ENCODE measurements around the gene INSYN2B. TPM values are rescaled to one million over a fixed set of nuclear protein-coding genes. Genes with fewer than 3 reads are reported as not detected.

INSYN2B gene
- total RNA-seq, 1 experiment from 2014 or later = 10.8 TPM

DNA sequence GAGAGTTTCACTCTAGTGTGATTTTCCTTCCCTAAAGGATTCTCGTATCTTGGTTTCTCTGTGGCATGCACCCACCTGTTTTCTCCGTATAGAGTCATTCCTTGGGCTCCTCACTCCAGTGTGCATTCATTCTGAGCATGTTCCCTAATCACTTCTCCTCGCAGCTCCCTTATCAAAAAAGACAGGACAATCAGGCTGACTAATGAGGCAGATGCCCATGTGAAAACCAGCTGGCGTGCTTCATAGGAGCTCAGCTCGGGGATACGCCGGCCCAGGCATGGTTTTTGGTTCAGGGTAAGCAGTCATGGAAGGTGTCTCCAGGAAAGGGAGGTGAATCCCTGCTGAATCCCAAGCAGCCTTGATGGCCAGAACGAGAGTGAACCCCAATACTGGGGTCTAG, 41.2 kb upstream of the INSYN2B start:
- ChIA-PET POLR2A (ENCODE audit: low non-redundant PET) (no interaction called here), CTCF (no interaction called here)
- TF ChIP-seq CTCF (conservative IDR thresholded peaks at IDR 0.05; ENCODE audit: low read depth, low read length) (no peak), EZH2 (IDR thresholded peaks at IDR 0.05; ENCODE audit: borderline replicate concordance, low read depth, low read length, poor library complexity, severe bottlenecking) (no peak)
- Histone ChIP-seq H3K27me3 (replicated peaks; ENCODE audit: insufficient read depth, low read depth, low read length, poor library complexity) (no peaks in the 10 kb centered on the region), H3K4me3 (ENCODE audit: low read depth, low read length, poor library complexity, severe bottlenecking) (no peak overlapping the region), H3K36me3 (ENCODE audit: insufficient read depth, low read length, poor library complexity, severe bottlenecking) (no peaks in the 10 kb centered on the region), H3K27ac (ENCODE audit: low read depth, low read length, poor library complexity, severe bottlenecking) (no peak overlapping the region), H3K4me1 (ENCODE audit: insufficient read depth, low read length, poor library complexity, severe bottlenecking) (peaks cover 7% of the 10 kb centered on the region), H3K9me3 (ENCODE audit: low read depth, low read length, poor library complexity, severe bottlenecking) (no peaks in the 10 kb centered on the region)
- DNase-seq (ENCODE audit: low spot score) = no peak
- no TSS peak for BruUV-seq (replicated peaks)
- intact Hi-C loops (cut with micrococcal nuclease; ENCODE audit: unreplicated experiment) = no loop called here

- Histone ChIP-seq H3K9me3 (ENCODE audit: low read depth, low read length, poor library complexity, severe bottlenecking) (no peaks in the 10 kb centered on the region), H3K27me3 (replicated peaks; ENCODE audit: insufficient read depth, low read depth, low read length, poor library complexity) (no peaks in the 10 kb centered on the region), H3K4me1 (ENCODE audit: insufficient read depth, low read length, poor library complexity, severe bottlenecking) (no peaks in the 10 kb centered on the region), H3K36me3 (ENCODE audit: insufficient read depth, low read length, poor library complexity, severe bottlenecking) (no peaks in the 10 kb centered on the region), H3K4me3 (ENCODE audit: low read depth, low read length, poor library complexity, severe bottlenecking) (no peak overlapping the region), H3K27ac (ENCODE audit: low read depth, low read length, poor library complexity, severe bottlenecking) (no peak overlapping the region)
- no TSS peak for BruUV-seq (replicated peaks)
- ChIA-PET CTCF (no interaction called here), POLR2A (ENCODE audit: low non-redundant PET) (no interaction called here)
- intact Hi-C loops (cut with micrococcal nuclease; ENCODE audit: unreplicated experiment) = no loop called here
- DNase-seq (ENCODE audit: low spot score) = no peak
- TF ChIP-seq EZH2 (IDR thresholded peaks at IDR 0.05; ENCODE audit: borderline replicate concordance, low read depth, low read length, poor library complexity, severe bottlenecking) = no peak
- TF ChIP-seq CTCF (conservative IDR thresholded peaks at IDR 0.05; ENCODE audit: low read depth, low read length) = no peak
Measured at GRCh38 chr5:170020423-170020822, 40.1 kb upstream of the INSYN2B start.

DNA sequence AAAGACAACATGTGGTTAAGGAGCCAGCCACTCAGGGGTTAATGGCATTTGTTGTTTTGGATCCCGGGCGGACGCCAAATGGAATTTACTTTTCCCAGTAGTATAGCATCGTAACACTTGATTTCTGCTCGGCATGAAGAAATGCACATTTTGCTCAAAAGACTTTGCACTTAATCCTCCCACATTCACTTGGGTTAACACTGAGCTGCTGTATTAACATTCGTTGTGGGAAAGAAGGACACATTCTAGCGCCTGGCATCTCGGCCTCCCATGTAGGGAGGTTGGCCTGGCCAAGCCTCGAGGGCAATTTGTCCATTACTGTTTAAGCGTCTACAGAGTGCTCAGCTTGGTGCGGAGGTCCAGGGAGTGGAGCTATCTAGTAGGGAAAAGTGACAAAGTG, 32.3 kb upstream of the INSYN2B start:
- Histone ChIP-seq H3K27me3 (replicated peaks; ENCODE audit: insufficient read depth, low read depth, low read length, poor library complexity) (no peaks in the 10 kb centered on the region), H3K36me3 (ENCODE audit: insufficient read depth, low read length, poor library complexity, severe bottlenecking) (no peaks in the 10 kb centered on the region), H3K4me1 (ENCODE audit: insufficient read depth, low read length, poor library complexity, severe bottlenecking) (peaks cover 24% of the 10 kb centered on the region), H3K27ac (ENCODE audit: low read depth, low read length, poor library complexity, severe bottlenecking) (no peak overlapping the region), H3K9me3 (ENCODE audit: low read depth, low read length, poor library complexity, severe bottlenecking) (no peaks in the 10 kb centered on the region), H3K4me3 (ENCODE audit: low read depth, low read length, poor library complexity, severe bottlenecking) (no peak overlapping the region)
- ChIA-PET POLR2A (ENCODE audit: low non-redundant PET) (no interaction called here), CTCF (no interaction called here)
- intact Hi-C loops (cut with micrococcal nuclease; ENCODE audit: unreplicated experiment) = no loop called here
- TF ChIP-seq CTCF (conservative IDR thresholded peaks at IDR 0.05; ENCODE audit: low read depth, low read length) (no peak), EZH2 (IDR thresholded peaks at IDR 0.05; ENCODE audit: borderline replicate concordance, low read depth, low read length, poor library complexity, severe bottlenecking) (no peak)
- no peak for DNase-seq (ENCODE audit: low spot score)
- no TSS peak for BruUV-seq (replicated peaks)

Measured in A673 (cell line).